ENCODE measurements around the gene WSCD1. TPM values are rescaled to one million over a fixed set of nuclear protein-coding genes. Genes with fewer than 3 reads are reported as not detected.

WSCD1 gene
- total and polyA plus RNA-seq, 2 donors (not counting 1 experiment from before 2014, with no cell fraction given) = not detected

- Mint-ChIP-seq H3K9me3 (ENCODE audit: insufficient read depth) (no peaks in the 10 kb centered on the region), H3K27ac (no peak overlapping the region), H3K4me1 (no peaks in the 10 kb centered on the region), H3K4me3 (no peak overlapping the region), H3K27me3 (peaks cover 4% of the 10 kb centered on the region)
- Histone ChIP-seq H4K20me1 (ENCODE audit: control insufficient read depth, insufficient read depth, low read length, poor library complexity, severe bottlenecking) (no peaks in the 10 kb centered on the region), H3K4me3 (ENCODE audit: control extremely low read depth in 1 of 5, extremely low read depth in 1 of 5, insufficient read depth in 1 of 5, low read depth in 2 of 5, low read length in 4 of 5) (no peak overlapping the region), H3K27me3 (replicated peaks in 1 of 4; ENCODE audit: control extremely low read depth in 1 of 4, control insufficient read depth in 3 of 4, insufficient read depth in 4 of 4, low read length in 3 of 4) (no peaks in the 10 kb centered on the region), H3K9ac (ENCODE audit: low read length) (no peak overlapping the region), H3K4me1 (ENCODE audit: control insufficient read depth in 2 of 2, insufficient read depth in 2 of 2, low read length in 2 of 2) (no peaks in the 10 kb centered on the region), H3K27ac (ENCODE audit: low read length in 2 of 2) (no peak overlapping the region), H2AFZ (ENCODE audit: insufficient read depth, low read depth, low read length, poor library complexity, severe bottlenecking) (no peak overlapping the region), H3K4me2 (replicated peaks; ENCODE audit: low read depth, low read length, poor library complexity, severe bottlenecking) (no peak overlapping the region), H3K79me2 (ENCODE audit: control insufficient read depth, insufficient read depth, low read length) (no peaks in the 10 kb centered on the region), H3K36me3 (replicated peaks in 1 of 2; ENCODE audit: control extremely low read depth in 1 of 2, control insufficient read depth in 1 of 2, extremely low read depth in 1 of 2, insufficient read depth in 2 of 2, low read length in 1 of 2) (no peaks in the 10 kb centered on the region), H3K9me3 (ENCODE audit: control extremely low read depth in 1 of 3, control insufficient read depth in 2 of 3, insufficient read depth in 1 of 3, low read length in 2 of 3) (no peaks in the 10 kb centered on the region)
- CTCF ChIA-PET = interaction anchor here (1.3 kb wide), 1 partner anchor 13 kb away, joined by 4 read pairs; no protein-coding TSS in a partner anchor
- POLR2A ChIA-PET = no interaction called here
- DNase-seq (no peak), ATAC-seq (ENCODE audit: low read depth) (no peak)
- TF ChIP-seq CTCF (IDR thresholded peaks at IDR 0.05) (no peak), EZH2 (IDR thresholded peaks at IDR 0.05; ENCODE audit: borderline replicate concordance, insufficient read depth, low read depth, low read length, poor library complexity, severe bottlenecking) (no peak)
- intact Hi-C loops (cut with micrococcal nuclease) = no loop called here
- WGBS (ENCODE audit: insufficient coverage) = 90% methylated on average over 7 of the region's 9 CpGs
Observed at GRCh38 chr17:6085812-6086211, 15.6 kb downstream of the WSCD1 start.

DNA sequence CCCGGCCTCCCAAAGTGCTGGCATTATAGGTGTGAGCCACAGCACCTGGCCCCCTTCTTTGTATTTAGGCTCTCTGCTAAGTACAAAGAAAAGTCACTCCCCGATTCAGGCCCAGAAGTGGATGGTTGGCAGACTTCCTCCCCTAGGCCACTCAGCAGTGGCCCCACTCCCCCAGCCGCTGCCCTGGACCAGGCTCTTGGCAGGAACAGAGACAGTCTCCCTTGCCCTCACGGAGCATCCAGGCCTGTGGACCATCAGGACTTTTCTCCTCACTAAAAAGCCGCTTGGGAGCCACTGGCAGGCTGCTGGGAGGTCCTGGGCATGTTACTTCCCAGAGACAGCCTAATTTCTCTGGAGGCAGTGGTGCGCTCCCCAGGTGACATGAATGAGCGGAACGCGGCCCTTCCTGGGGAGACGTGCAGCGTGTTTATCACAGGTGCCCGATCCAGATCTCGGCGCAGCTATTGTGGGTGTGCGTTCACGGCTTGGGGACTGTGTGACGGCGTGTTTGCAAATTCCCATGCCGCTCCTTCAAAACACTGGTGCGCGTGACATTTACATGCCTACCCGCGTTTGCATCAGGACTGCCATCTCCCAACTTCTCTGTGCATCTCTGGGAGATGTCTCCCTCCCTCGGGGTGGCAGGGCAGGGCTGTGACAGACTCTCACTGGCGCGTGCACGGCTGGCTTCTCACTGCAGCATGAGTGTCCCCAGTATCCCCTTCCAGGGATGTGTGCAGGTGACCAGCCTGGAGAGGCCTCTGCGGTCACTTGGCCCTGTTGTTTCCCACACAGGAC lies 16.6 kb downstream of the WSCD1 start:
- Histone ChIP-seq H4K20me1 (ENCODE audit: control insufficient read depth, insufficient read depth, low read length, poor library complexity, severe bottlenecking) (no peaks in the 10 kb centered on the region), H3K79me2 (ENCODE audit: control insufficient read depth, insufficient read depth, low read length) (no peaks in the 10 kb centered on the region), H3K9ac (ENCODE audit: low read length) (no peak overlapping the region), H3K4me3 (ENCODE audit: control extremely low read depth in 1 of 5, extremely low read depth in 1 of 5, insufficient read depth in 1 of 5, low read depth in 2 of 5, low read length in 4 of 5) (no peak overlapping the region), H3K9me3 (ENCODE audit: control extremely low read depth in 1 of 3, control insufficient read depth in 2 of 3, insufficient read depth in 1 of 3, low read length in 2 of 3) (no peaks in the 10 kb centered on the region), H2AFZ (ENCODE audit: insufficient read depth, low read depth, low read length, poor library complexity, severe bottlenecking) (no peak overlapping the region), H3K4me1 (ENCODE audit: control insufficient read depth in 2 of 2, insufficient read depth in 2 of 2, low read length in 2 of 2) (no peaks in the 10 kb centered on the region), H3K27ac (ENCODE audit: low read length in 2 of 2) (no peak overlapping the region), H3K4me2 (replicated peaks; ENCODE audit: low read depth, low read length, poor library complexity, severe bottlenecking) (no peak overlapping the region), H3K27me3 (replicated peaks in 1 of 4; ENCODE audit: control extremely low read depth in 1 of 4, control insufficient read depth in 3 of 4, insufficient read depth in 4 of 4, low read length in 3 of 4) (no peaks in the 10 kb centered on the region), H3K36me3 (replicated peaks in 1 of 2; ENCODE audit: control extremely low read depth in 1 of 2, control insufficient read depth in 1 of 2, extremely low read depth in 1 of 2, insufficient read depth in 2 of 2, low read length in 1 of 2) (no peaks in the 10 kb centered on the region)
- TF ChIP-seq EZH2 (IDR thresholded peaks at IDR 0.05; ENCODE audit: borderline replicate concordance, insufficient read depth, low read depth, low read length, poor library complexity, severe bottlenecking) (no peak), CTCF (IDR thresholded peaks at IDR 0.05) (no peak)
- 94% methylated on average over 28 of the region's 28 CpGs for WGBS (ENCODE audit: insufficient coverage)
- Mint-ChIP-seq H3K9me3 (ENCODE audit: insufficient read depth) (no peaks in the 10 kb centered on the region), H3K4me3 (no peak overlapping the region), H3K4me1 (no peaks in the 10 kb centered on the region), H3K27me3 (peaks cover 4% of the 10 kb centered on the region), H3K27ac (no peak overlapping the region)
- DNase-seq (no peak), ATAC-seq (ENCODE audit: low read depth) (no peak)
- intact Hi-C loops (cut with micrococcal nuclease) = no loop called here
- ChIA-PET CTCF (no interaction called here), POLR2A (no interaction called here)
